Stimulated activated naive CD8-positive, alpha-beta T cell treated with anti-CD3 and anti-CD28 coated beads, Interleukin-15, Interleukin-2, amounts not matched to agents 100 U/mL and 50 U/mL, for 24 hours (primary cell): ENCODE data around the gene INPP5A.

Experiments used
- ATAC-seq: fragments of 150-1000 bp; cut with Tn5 transposase; one replicate; pipeline ENCODE4 v1.10.0; 2021
- DNase-seq: peaks from one replicate; pipeline ENCODE4 v3.0.0; 2021

The INPP5A gene

GRCh38 chr10:132579027-132579859 lies 41.7 kb downstream of the INPP5A start:
- DNase-seq (no peak), ATAC-seq (no peak)

- DNase-seq (no peak), ATAC-seq (no peak)
These were observed 42.6 kb downstream of the INPP5A start for GRCh38 chr10:132580143-132580542.

- DNase-seq (no peak), ATAC-seq (no peak)
These were observed 43.0 kb downstream of the INPP5A start for GRCh38 chr10:132580617-132581016.

DNA sequence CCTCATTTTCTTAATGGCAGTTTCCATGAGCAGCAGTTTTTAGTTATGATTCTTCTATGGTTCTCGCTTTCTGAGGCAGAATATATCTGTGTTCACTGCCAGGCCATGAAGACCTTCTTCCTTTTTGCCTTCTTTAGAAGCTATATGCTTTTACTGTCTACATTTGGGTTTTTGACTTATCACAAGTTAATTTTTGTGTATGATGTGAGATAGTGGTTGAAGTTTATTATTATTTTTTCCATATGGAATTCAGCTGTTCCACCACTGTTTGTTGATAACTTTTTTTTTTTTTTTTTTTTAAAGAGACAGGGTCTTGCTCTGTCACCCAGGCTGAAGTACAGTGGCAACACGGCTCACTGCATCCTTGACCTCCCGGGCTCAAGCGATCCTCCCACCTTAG lies 44.5 kb downstream of the INPP5A start:
- no peak for ATAC-seq
- DNase-seq = no peak

DNA sequence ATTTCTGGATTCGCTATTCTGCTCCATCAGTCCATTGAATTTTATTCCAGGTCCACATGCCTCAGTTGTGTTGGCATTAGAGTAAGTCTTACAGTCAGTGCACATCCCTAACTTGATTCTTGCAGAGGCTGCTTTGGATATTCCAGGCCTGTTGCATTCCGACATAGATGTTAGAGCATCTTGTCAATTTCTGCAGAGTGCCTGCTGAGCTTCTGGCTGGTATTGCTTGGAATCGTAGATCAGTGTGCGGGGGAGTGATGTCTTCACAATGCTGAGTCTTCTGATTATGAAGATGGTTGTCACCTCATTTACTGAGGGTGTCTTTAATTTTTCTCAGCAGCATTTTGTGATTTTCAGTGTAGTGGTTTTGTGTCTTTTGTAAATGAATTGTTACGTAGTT lies 45.2 kb downstream of the INPP5A start:
- no peak for ATAC-seq
- no peak for DNase-seq

DNA sequence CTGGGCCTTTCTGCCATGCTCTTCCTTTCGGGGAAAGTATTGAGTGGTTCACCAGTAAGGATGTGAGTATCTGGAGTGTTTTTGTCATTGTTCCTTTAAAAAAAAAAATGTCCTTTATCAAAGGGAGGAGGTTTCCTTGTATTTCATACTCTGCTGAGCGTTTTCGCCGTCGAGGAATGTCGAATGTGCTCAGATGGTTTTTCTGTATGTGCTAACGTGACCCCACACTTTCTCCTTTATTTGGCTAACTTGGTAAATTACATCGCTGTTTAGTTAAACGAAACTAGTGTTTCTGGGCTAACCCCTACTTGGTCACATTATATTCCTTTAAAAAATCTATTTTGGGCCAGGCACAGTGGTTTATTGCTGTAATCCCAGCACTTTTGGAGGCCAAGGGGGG lies 45.9 kb downstream of the INPP5A start:
- DNase-seq = no peak
- no peak for ATAC-seq

- no peak for DNase-seq
- ATAC-seq = no peak
These were observed 46.5 kb downstream of the INPP5A start for GRCh38 chr10:132584081-132584480.

GRCh38 chr10:132585732-132586722 lies 48.4 kb downstream of the INPP5A start:
- ATAC-seq = no peak
- no peak for DNase-seq

DNA sequence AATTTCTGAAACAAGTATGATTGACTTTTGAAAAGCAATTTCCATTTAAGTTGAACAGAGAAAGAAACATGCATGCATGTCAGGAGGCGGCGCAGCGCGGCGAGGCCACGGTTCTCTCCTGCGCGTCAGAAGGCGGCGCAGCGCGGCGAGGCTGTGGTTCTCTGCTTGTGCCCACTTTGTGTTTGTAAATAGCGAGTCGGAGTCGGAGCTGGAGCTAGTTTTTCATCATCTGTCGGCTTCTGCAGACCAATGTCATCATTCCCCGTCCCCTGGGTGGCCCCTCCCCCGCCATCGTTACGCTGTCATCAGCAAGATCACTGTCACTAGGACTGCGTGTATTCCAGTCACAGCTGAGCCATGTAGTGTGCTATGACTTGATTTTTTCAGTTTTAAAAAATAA lies 49.2 kb downstream of the INPP5A start:
- ATAC-seq (no peak), DNase-seq (no peak)

GRCh38 chr10:132587175-132587574 lies 49.6 kb downstream of the INPP5A start:
- DNase-seq = no peak

DNA sequence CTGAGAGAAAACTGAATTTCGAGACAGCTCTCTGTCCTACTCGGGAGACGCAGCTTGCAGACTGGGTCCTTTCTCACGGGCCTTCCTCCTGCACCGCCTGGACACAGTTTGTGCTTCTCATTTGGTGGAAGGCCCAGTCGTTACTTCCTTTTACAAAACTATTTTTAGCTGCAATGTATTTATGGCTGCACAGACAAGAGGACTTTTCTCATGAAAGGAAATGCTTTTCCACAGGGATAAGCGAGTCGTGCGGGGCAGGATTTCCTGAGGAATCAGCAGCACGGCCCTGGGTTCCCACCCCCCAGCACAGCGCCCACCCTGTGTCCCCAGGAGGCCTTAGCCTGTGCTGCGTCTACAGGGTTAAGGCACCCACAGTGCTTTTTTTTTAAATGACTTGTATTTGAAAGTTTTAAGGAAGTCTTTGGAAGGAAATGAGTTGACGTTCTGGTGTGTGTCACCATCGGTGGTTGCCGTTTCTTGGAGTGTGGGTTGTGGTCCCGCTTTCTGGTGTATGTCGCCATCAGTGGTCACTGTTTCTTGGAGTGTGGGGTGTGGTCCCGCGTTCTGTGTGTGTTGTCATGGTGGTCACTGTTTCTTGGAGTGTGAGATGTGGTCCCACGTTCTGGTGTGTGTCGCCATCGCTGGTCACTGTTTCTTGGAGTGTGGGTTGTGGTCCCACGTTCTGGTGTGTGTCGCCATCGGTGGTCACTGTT lies 50.9 kb downstream of the INPP5A start:
- peak; percentile 74 for ATAC-seq
- peak; percentile 54 for DNase-seq

More at GRCh38 chr10:132587175-132587574, 49.6 kb downstream of the INPP5A start:
- ATAC-seq = no peak

- ATAC-seq (no peak), DNase-seq (no peak)
These were observed 51.4 kb downstream of the INPP5A start for GRCh38 chr10:132589015-132589414.

DNA sequence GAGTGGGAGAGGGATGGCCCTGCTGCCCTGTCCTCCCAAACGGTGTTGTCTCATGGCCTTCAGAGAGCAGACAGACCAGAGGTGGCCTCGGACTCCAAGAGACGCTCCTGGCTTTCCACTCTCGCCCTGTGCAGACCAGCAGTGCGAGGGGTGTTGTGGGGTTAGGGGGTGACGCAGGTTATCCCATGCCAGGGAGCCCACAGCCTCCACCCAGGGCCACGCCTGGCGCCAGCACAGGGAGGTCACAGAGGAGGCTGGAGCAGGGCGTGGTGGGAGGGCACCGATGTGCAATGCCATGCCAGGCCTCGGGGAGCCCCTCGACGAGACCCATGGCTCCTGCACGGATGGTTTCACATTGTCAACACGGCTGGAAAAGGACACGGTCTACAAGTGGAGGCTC lies 52.1 kb downstream of the INPP5A start:
- DNase-seq (no peak), ATAC-seq (no peak)

GRCh38 chr10:132590094-132590751 lies 52.6 kb downstream of the INPP5A start:
- ATAC-seq (no peak), DNase-seq (no peak)

- no peak for DNase-seq
These were observed 53.1 kb downstream of the INPP5A start for GRCh38 chr10:132590752-132591121.

DNA sequence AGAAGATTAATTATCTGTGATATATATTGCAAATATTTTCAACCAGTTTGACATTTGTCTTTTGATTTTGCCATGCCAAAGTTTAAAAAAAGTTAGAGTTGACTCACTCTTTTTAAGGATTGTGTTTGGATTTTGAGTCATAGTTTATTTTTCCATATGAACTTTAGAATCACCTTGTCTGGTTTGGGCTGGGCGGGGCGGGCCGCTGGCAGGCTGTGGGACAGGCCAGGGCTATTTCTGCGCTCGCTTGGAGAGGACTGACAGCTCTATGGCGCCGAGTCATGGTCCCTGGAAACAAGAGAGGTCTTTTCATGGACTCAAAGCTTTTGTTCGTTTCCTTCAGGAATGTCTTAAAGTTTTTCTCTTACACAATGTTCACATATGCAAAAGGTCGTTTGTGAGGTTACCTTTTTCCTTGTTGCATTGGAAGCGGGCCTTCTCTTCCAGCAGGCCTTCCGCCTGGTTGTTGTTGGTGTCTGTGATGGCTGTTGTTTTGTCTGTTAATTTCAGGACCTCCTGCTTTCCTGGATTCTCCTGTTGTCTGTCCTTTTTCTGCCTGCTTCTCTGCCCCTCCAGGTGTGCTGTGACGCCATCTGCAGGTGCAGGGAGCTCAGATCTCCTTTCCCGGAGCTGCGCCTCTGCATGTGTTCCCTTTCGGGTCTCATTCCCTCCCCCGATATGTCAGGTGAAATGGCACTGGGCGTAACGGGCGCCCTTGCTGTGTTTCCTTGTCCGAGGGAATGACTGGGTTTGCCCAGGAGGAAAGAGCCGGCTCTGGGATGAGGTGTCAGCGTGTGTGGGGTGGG lies 53.8 kb downstream of the INPP5A start:
- no peak for ATAC-seq
- no peak for DNase-seq

More at GRCh38 chr10:132590752-132591121, 53.1 kb downstream of the INPP5A start:
- no peak for ATAC-seq

DNA sequence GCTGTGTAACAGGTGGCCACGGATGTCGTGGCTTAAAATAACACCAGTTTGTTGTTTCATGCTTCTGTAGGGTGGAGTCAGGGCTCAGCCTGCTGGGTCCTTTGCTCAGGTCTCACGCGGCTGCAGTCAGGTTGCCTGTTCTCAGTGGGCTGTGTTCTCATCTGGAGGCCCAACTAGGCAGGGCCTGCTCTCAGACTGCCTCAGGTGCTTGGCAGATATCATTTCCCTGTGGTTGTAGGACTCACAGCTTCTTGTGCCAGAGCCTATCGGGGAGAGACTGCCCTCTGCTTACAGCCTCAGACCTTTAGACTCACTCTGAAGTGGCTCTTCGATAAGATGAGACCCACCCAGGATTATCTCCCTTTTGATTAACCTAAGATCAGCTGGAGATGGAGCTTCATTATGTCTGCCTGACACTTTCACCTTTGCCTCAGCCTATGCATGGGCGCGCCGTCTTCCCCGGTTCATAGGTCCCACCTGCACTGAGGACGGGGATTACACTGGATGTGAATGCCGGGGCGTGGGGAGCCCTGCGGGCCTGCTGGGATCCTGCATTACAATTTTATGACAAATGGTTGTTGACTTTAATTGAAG lies 55.3 kb downstream of the INPP5A start:
- ATAC-seq (no peak), DNase-seq (no peak)

DNA sequence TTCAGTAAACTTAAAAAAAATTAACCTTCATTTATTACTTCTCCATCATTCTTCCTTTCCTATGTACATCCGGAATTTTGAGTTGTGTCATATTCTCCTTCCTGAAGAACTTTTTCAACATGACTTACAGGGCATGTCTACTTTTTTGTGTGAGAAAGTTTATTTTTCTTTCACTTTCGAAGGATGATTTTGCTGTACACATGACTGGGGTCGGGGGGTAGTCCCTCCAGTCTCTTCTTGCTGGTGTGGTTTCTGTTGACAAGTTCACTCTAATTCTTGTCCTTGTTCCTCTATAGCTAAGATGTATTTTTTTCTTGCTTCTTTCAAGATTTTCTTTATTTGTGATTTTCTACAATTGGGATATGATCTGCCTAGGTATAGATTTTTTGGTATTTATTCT lies 55.8 kb downstream of the INPP5A start:
- DNase-seq (no peak), ATAC-seq (peak; percentile 62)

- ATAC-seq (peak; percentile 21), DNase-seq (no peak)
These were observed 56.6 kb downstream of the INPP5A start for GRCh38 chr10:132593900-132594876.
